WTC11 (cell line): Measurements from ENCODE around the gene HSPG2.

ENCODE experiments used
- ATF1 ChIP-seq: sonication (generic); formaldehyde crosslinking; IDR thresholded peaks from 2 replicates; pipeline ENCODE4 v1.8.1; 2023; ENCODE audit warnings: mild to moderate bottlenecking, moderate library complexity, missing genetic modification reagents
- CBFB ChIP-seq: sonication (generic); formaldehyde crosslinking; IDR thresholded peaks from 2 replicates; pipeline ENCODE4 v1.8.1; 2022; ENCODE audit warnings: mild to moderate bottlenecking, low read depth, missing genetic modification reagents
- NFE2L1 ChIP-seq: sonication (generic); formaldehyde crosslinking; IDR thresholded peaks from 2 replicates; pipeline ENCODE4 v1.8.1; 2023; ENCODE audit warnings: missing genetic modification reagents
- NFYB ChIP-seq: sonication (generic); formaldehyde crosslinking; conservative IDR thresholded peaks from 2 replicates; pipeline ENCODE4 v1.8.0; 2022; ENCODE audit warnings: low read depth, missing genetic modification reagents
- SMAD3 ChIP-seq: sonication (generic); formaldehyde crosslinking; IDR thresholded peaks from 2 replicates; pipeline ENCODE4 v1.8.0; 2022; ENCODE audit warnings: missing genetic modification reagents, mild to moderate bottlenecking, borderline replicate concordance
- SP1 ChIP-seq: sonication (generic); formaldehyde crosslinking; conservative IDR thresholded peaks from 2 replicates; pipeline ENCODE4 v1.8.1; 2022; ENCODE audit warnings: missing genetic modification reagents
- TEAD4 ChIP-seq: sonication (generic); formaldehyde crosslinking; IDR thresholded peaks from 2 replicates; pipeline ENCODE4 v1.8.0; 2022; ENCODE audit warnings: mild to moderate bottlenecking, missing genetic modification reagents
- ZNF121 ChIP-seq: sonication (generic); formaldehyde crosslinking; IDR thresholded peaks from 2 replicates; pipeline ENCODE4 v1.8.0; 2023; ENCODE audit warnings: missing genetic modification reagents
- ZNF232 ChIP-seq: sonication (generic); formaldehyde crosslinking; IDR thresholded peaks from 2 replicates; pipeline ENCODE4 v1.8.0; 2022; ENCODE audit warnings: mild to moderate bottlenecking, missing genetic modification reagents
- TF ChIP-seq, protein P1 (sequence below): sonication (generic); formaldehyde crosslinking; IDR thresholded peaks from 2 replicates; pipeline ENCODE4 v1.8.0; 2022; ENCODE audit warnings: mild to moderate bottlenecking, missing genetic modification reagents
- TF ChIP-seq, protein P2 (sequence below): fragments of 200-600 bp; IDR thresholded peaks from 2 replicates; pipeline ENCODE4 v1.8.0; 2022; ENCODE audit warnings: antibody characterized with exemption
- TF ChIP-seq, protein P3 (sequence below): sonication (generic); formaldehyde crosslinking; IDR thresholded peaks from 2 replicates; pipeline ENCODE4 v1.8.0; 2022; ENCODE audit warnings: missing genetic modification reagents
- TF ChIP-seq, protein P4 (sequence below): sonication (generic); formaldehyde crosslinking; IDR thresholded peaks from 2 replicates; pipeline ENCODE4 v1.8.1; 2023; ENCODE audit warnings: mild to moderate bottlenecking, missing genetic modification reagents, moderate library complexity

DNA sequence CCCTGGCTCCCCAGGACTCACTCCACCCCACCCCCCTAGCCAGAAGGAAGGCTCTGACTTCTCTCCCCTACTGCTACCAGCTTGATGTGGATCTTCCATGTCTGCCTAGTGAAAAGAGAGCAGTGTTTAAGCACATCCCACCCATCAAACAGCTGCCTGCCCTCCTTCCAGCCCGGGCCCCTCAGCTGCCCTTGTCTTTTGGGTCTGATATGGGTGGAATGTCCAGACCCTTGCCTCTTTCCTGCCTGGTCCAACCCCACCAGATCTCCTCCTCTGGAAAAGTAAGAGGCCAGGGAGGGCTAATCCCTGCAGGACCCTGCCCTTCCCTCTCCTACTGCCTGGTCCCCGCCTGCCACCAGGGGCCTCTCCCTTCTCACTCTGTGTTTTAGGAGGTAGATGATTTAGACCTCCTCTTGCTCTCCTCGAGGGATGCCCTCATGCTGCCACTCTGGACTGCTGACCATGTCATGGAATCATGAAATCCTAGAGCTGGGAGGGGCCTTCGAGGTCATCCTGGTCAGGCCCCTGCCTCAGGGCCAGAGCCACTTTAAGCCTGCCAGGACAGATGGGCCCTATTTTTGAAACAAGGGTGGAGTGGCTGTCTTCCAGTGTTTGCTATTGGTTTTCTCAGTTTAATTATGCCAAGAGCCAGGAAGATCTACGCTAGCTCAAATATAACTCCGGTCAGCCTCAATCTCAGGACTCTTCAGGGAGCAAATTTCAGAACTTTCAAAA, 15.8 kb upstream of the HSPG2 start:
- TF ChIP-seq, protein P1, sequence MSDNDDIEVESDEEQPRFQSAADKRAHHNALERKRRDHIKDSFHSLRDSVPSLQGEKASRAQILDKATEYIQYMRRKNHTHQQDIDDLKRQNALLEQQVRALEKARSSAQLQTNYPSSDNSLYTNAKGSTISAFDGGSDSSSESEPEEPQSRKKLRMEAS (CRISPR knock-in tag): no peak
- TF ChIP-seq, protein P2, sequence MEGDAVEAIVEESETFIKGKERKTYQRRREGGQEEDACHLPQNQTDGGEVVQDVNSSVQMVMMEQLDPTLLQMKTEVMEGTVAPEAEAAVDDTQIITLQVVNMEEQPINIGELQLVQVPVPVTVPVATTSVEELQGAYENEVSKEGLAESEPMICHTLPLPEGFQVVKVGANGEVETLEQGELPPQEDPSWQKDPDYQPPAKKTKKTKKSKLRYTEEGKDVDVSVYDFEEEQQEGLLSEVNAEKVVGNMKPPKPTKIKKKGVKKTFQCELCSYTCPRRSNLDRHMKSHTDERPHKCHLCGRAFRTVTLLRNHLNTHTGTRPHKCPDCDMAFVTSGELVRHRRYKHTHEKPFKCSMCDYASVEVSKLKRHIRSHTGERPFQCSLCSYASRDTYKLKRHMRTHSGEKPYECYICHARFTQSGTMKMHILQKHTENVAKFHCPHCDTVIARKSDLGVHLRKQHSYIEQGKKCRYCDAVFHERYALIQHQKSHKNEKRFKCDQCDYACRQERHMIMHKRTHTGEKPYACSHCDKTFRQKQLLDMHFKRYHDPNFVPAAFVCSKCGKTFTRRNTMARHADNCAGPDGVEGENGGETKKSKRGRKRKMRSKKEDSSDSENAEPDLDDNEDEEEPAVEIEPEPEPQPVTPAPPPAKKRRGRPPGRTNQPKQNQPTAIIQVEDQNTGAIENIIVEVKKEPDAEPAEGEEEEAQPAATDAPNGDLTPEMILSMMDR: no peak
- TF ChIP-seq SMAD3 (CRISPR knock-in tag) (no peak), NFE2L1 (no peak), ZNF232 (no peak), ATF1 (CRISPR knock-in tag) (no peak), CBFB (CRISPR knock-in tag) (no peak), TEAD4 (no peak), ZNF121 (no peak), SP1 (CRISPR knock-in tag) (no peak), NFYB (CRISPR knock-in tag) (no peak)
- TF ChIP-seq, protein P3, sequence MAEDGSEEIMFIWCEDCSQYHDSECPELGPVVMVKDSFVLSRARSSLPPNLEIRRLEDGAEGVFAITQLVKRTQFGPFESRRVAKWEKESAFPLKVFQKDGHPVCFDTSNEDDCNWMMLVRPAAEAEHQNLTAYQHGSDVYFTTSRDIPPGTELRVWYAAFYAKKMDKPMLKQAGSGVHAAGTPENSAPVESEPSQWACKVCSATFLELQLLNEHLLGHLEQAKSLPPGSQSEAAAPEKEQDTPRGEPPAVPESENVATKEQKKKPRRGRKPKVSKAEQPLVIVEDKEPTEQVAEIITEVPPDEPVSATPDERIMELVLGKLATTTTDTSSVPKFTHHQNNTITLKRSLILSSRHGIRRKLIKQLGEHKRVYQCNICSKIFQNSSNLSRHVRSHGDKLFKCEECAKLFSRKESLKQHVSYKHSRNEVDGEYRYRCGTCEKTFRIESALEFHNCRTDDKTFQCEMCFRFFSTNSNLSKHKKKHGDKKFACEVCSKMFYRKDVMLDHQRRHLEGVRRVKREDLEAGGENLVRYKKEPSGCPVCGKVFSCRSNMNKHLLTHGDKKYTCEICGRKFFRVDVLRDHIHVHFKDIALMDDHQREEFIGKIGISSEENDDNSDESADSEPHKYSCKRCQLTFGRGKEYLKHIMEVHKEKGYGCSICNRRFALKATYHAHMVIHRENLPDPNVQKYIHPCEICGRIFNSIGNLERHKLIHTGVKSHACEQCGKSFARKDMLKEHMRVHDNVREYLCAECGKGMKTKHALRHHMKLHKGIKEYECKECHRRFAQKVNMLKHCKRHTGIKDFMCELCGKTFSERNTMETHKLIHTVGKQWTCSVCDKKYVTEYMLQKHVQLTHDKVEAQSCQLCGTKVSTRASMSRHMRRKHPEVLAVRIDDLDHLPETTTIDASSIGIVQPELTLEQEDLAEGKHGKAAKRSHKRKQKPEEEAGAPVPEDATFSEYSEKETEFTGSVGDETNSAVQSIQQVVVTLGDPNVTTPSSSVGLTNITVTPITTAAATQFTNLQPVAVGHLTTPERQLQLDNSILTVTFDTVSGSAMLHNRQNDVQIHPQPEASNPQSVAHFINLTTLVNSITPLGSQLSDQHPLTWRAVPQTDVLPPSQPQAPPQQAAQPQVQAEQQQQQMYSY (CRISPR knock-in tag): no peak
- TF ChIP-seq, protein P4, sequence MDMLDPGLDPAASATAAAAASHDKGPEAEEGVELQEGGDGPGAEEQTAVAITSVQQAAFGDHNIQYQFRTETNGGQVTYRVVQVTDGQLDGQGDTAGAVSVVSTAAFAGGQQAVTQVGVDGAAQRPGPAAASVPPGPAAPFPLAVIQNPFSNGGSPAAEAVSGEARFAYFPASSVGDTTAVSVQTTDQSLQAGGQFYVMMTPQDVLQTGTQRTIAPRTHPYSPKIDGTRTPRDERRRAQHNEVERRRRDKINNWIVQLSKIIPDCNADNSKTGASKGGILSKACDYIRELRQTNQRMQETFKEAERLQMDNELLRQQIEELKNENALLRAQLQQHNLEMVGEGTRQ (CRISPR knock-in tag): no peak
